ENCODE results near the gene PDZD7.
"Not testable (repeated sequence)": the region's sequence is repeated elsewhere in the genome, so short reads cannot be mapped to it uniquely, and the experiment has no call there.

Gene PDZD7

DNA sequence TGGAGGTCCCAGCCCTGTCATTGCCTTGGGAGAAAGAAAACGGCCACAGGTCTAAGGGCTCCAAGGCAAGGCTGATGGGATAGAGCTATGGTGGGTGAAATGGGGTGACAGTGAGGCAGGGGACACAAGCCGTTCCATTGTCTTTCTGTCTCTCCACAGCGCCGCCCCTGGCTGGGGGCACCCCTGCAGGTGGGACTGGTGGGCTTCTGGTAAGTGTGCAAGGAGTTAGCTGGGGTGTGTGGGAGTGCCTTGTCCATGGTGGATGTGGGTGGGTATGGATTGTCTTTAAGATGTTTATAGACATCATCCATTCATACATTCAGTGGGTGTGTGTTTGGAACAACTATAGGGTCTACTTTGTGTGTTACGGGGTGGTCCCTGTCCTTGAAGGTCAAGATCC lies 7.6 kb upstream of the PDZD7 start:
- no peak for DNase-seq (ENCODE audit: low spot score)

DNA sequence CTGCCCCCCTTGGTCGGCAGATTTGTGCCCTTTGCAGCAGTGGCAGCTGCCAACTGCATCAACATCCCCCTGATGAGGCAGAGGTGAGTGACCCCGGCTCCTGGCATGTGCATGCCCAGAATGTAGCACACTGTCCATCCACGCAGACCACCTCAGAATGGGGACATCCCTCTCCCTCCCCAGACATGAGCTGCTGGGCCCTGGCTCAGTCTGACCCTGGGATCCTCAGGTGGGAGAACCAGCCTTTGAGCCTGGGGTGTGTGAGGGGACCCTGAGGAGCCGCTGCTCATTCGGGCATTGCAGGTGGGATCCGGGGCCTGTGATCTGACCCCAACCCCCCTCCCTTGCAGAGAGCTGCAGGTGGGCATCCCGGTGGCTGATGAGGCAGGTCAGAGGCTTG lies 5.8 kb upstream of the PDZD7 start:
- DNase-seq (ENCODE audit: low spot score), result no peak

- no peak for DNase-seq (ENCODE audit: low spot score)
Observed at GRCh38 chr10:101035916-101036702, 5.2 kb upstream of the PDZD7 start.

GRCh38 chr10:101035314-101035713 lies 4.4 kb upstream of the PDZD7 start:
- no peak for DNase-seq (ENCODE audit: low spot score)

- not testable (repeated sequence) for DNase-seq (ENCODE audit: low spot score)
Observed at GRCh38 chr10:101034404-101034803, 3.5 kb upstream of the PDZD7 start.

- DNase-seq (ENCODE audit: low spot score), result no peak
Observed at GRCh38 chr10:101033276-101033675, 2.3 kb upstream of the PDZD7 start.

DNA sequence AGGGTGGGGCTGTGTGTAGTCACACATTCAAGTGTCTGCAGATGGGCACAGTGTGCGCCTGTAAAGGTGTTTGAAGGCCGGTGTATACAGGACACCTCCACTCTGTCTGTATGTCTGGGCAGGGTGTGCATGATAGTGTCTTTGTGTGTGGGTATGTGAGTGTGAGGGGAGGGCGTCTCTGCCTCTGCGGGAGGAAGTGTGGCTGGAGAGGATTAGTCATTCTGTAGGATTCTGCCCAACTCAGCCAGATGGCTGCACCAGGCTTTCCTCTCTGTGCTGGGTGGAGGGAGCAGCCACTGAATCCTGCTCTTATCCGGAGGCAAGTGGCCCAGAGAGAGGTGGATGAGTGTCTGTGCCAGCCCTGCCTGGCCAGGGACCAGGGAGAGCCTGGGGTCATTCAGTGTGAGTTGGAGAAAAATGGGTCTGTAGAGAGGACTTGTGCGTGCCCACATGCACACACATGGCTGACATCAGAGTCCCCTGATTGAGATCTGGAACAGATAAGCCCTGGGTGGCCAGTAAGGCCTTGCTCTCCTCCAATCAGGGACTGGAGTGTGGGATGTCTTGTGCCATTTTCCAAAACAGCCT lies 1.8 kb upstream of the PDZD7 start:
- DNase-seq (ENCODE audit: low spot score), result peak; percentile 84

- peak; percentile 77 for DNase-seq (ENCODE audit: low spot score)
Observed at GRCh38 chr10:101031796-101032636, 1.1 kb upstream of the PDZD7 start.

DNA sequence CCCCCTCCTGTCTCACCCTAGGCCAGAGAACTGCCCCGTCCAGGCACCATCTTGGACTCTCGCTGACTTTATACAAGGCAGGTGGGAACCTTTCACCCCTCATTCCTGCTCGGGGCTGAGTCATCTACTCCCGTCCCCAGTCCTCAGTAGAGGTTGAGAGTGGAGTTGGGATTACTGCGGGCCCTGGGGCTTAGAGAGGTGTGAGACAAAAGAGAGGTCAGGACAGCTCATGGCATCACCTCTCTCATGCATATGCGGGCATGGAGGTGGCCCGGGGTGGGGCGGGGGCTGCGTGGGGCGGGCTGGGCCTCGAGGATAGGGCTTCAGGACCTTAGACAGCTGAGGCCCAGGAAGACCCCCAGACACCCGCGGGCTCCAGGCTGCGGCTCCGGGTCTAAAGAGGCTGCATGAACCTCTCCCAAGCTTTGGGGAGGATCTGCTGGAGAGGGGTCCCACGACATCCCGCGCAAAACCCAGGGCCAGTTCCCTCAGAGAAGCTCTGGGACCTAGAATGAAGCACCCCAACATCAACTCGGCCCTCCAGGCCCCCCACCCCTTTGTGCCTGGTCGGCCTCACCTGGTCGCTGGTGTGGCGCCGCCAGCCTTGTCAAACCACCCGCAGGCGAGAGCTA lies 317 bp downstream of the PDZD7 start:
- DNase-seq (ENCODE audit: low spot score), result no peak

GRCh38 chr10:101029520-101030295 lies 1.2 kb downstream of the PDZD7 start:
- DNase-seq (ENCODE audit: low spot score), result no peak

- no peak for DNase-seq (ENCODE audit: low spot score)
Observed at GRCh38 chr10:101028446-101029337, 2.2 kb downstream of the PDZD7 start.

- no peak for DNase-seq (ENCODE audit: low spot score)
Observed at GRCh38 chr10:101027106-101027720, 3.7 kb downstream of the PDZD7 start.

GRCh38 chr10:101022967-101023705 lies 7.8 kb downstream of the PDZD7 start:
- DNase-seq (ENCODE audit: low spot score), result no peak

- DNase-seq (ENCODE audit: low spot score), result no peak
Observed at GRCh38 chr10:101021692-101022251, 9.2 kb downstream of the PDZD7 start.

DNA sequence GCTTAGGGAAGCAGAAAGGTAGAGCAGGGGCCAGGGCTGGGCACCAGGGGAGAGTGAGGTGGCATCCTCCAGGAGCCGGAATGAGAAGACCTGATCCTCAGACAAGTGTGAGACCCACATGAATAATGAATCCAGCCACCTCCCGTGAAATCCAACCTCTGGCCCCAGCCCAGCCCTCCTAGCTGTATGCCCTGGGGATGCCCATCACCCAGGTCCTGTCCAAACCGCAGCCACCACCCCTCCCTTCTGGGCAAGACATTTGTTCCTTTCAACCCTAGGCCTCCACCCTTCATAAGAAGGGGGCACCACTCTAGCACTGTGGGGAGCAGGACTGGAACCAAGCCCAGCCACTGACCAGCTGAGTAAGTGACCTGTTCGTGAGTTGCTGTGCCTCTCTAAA lies 9.7 kb downstream of the PDZD7 start:
- no peak for DNase-seq (ENCODE audit: low spot score)

GRCh38 chr10:101020427-101021075 lies 10.4 kb downstream of the PDZD7 start:
- DNase-seq (ENCODE audit: low spot score), result no peak

GRCh38 chr10:101019440-101019703 lies 11.6 kb downstream of the PDZD7 start:
- DNase-seq (ENCODE audit: low spot score), result no peak

DNA sequence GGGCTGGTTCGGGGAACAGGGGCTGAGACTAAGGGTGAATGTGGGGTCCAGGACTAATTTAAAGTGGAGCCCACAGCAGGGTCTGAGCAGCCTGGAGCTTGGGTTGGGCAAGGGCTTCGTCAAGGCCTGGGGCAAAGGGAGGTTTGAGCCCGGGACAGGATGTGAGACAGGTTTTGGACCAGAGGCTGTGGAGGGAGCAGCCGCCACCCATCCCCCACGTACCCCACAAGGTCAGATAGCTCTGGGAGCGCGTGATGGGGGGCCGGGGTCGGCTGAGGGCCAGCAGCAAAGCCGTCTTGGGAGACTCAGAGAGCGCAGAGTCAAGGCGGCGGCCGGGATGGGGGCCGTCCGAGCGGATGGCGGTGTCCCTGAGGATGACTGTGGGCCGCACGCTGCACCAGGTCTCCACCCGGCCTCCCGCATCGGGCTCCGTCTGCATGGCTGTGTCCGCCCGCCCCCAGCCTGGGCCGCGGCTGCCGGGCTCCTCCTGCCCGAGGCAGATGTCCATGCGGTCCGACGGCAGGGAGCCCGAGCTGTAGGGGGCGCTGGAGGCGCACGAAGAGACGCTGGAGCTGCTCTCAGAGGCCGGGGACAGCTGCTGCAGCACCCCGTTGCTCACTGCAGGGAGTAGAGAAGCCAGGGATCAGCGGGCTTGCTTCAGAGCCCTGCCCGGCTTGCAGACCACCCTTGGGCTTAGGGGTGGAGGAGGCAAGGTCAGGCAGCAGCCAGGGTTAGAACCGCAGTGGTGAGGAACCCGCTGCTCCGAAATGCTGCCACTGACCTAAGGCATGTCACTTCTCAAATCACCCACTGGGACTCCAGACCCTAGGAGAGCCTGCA lies 12.1 kb downstream of the PDZD7 start:
- DNase-seq (ENCODE audit: low spot score), result peak; percentile 93

Measured in AG08396 (cell line).